Measurements from ENCODE around the gene GABRE. TPM values are rescaled to one million over a fixed set of nuclear protein-coding genes. Genes with fewer than 3 reads are reported as not detected.

Gene GABRE
- total RNA-seq, 8 experiments from 2014 or later, result 0.16 to 40.0 (median 3.3) TPM

DNA sequence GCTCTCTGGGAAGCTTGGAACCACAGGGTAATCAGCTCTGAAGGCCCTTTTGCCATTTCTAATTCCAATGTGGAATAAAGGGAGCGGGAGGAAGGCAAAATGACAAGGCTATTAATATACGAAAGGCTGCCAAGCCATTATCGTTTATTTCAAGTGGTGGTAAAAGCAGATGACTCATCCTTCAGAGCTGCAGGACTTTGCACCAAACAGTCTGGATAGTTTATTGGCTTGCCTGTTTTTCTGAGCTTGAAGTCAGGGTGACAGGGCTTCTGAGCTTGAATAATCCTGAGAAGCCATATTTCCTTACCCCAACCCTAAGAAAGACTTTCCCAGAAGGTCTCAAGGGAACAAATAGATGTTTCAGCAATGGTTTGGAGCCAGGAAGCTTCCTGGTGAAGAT lies 7.7 kb upstream of the GABRE start:
- Histone ChIP-seq H3K27ac (no peak overlapping the region), H3K4me3 (no peak overlapping the region), H3K4me1 (replicated peaks in 1 of 2) (no peaks in the 10 kb centered on the region)
- in situ Hi-C loops (cut with MboI; ENCODE audit: low pct_unique_long_range_greater_than_20kb in 2 of 9, low sequenced_read_pairs in 9 of 9, unreplicated experiment in 9 of 9), result no loop called here
- 0 to 83% (median 57%) methylated on average over 1 to 3 of the region's 3 CpGs; no CpG with 5 or more reads in 6 of the 10 experiments for WGBS, 10 experiments
- ATAC-seq (replicated peaks in 6 of 8), result peak in 7 of 8 experiments; percentile 14 to 76 (median 58)

DNA sequence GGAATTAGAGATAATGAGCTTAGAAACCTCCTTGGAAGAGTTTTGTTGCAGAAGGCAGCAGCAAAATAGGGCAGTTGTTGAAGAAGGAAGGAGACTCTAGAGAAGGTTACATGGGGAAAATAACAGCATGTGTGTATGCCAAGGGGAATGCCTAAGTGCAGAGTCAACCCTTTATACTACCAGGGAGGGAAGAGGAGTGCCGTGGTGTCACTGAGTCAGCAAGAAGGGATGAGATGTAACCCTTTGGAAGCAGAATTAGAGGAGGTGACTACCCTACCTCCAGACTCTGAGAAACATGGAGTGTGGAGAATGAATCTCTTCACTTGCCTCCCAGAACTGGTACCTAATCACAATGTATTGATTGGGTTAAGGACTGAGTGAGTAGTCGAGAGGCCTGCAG lies 6.7 kb upstream of the GABRE start:
- in situ Hi-C loops (cut with MboI; ENCODE audit: low pct_unique_long_range_greater_than_20kb in 2 of 9, low sequenced_read_pairs in 9 of 9, unreplicated experiment in 9 of 9), result no loop called here
- Histone ChIP-seq H3K27ac (no peak overlapping the region), H3K4me3 (no peak overlapping the region), H3K4me1 (replicated peaks in 1 of 2) (no peaks in the 10 kb centered on the region)
- ATAC-seq (replicated peaks in 6 of 8), result no peak
- 50% methylated on average over 1 of the region's 2 CpGs; no CpG with 5 or more reads in 9 of the 10 experiments for WGBS, 10 experiments

DNA sequence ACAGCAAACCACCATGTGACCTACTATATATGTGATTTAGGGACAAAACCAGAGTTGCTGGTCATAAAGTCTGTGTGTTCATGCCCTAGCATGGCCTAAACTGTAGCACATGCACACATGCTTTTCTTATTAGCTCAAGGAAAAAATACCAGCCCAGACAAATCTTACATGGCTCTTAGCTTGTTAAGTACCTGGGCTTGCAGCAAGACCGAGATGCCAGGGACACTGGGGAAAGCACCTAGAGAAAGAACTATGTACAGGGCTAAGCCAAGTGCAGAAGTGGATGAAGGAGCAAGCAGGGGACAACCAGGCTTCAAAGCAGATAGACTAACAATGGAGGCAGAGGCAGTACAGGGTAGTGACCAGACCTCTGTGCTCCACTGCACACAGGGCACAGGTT lies 3.4 kb upstream of the GABRE start:
- no peak for ATAC-seq (replicated peaks in 6 of 8)
- WGBS, 10 experiments, result 0% methylated on average over 1 of the region's 1 CpG; no CpG with 5 or more reads in 9 of the 10 experiments

DNA sequence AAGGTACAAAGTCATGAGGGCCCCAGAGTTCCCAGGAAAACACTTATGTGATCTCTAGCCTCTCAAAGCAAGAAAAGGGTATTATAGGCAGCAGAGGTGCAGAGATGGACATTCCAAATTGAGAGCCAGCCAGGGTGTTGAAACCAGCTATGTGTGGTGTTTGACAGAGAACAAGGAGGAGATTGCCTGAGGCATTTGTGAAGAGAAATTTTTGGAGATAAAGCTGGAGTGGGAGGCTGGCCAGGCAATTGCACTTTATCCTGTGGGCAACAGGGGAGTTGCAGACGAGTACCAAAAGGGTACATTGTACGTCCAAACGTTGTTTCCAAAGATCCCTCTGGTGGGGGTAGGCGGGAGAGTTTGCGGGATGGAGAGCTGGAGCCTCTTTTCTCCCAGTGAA lies 2.5 kb upstream of the GABRE start:
- 48% methylated on average over 5 of the region's 5 CpGs; no CpG with 5 or more reads in 9 of the 10 experiments for WGBS, 10 experiments
- no peak overlapping the region for H3K4me3 ChIP-seq
- no peak overlapping the region for H3K27ac ChIP-seq
- in situ Hi-C loops (cut with MboI; ENCODE audit: low pct_unique_long_range_greater_than_20kb in 2 of 9, low sequenced_read_pairs in 9 of 9, unreplicated experiment in 9 of 9), result no loop called here
- ATAC-seq (replicated peaks in 6 of 8), result no peak
- H3K4me1 ChIP-seq (replicated peaks in 1 of 2), result no peaks in the 10 kb centered on the region

More for the DNA sequence above, 3.4 kb upstream of the GABRE start:
- H3K27ac ChIP-seq, result no peak overlapping the region
- in situ Hi-C loops (cut with MboI; ENCODE audit: low pct_unique_long_range_greater_than_20kb in 2 of 9, low sequenced_read_pairs in 9 of 9, unreplicated experiment in 9 of 9), result no loop called here
- H3K4me3 ChIP-seq, result no peak overlapping the region
- H3K4me1 ChIP-seq (replicated peaks in 1 of 2), result no peaks in the 10 kb centered on the region

DNA sequence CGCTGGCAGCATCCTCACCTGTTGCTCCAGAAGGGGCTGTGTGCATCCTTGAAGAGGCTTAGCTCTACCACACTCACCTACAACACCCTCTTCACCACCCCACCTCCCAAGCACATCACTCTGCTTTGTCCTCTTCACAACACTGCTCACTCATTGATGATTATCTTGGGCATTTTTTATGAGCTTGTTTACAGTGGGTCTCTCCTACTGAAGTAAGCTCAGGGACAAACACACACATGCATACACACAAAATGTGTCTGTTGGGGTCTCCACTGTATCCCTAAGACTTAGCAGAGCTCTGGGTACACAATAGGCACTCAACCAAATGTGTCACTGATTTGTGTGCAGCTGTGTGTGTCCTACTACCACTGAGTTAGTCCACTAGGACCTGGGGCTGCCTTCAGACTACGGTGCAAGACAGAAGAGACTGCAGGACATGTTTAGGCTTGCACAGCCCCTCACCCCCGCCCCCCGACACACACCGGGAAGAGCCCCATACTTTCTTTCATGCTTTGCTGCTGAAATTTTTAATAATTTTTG lies 1.3 kb upstream of the GABRE start:
- Histone ChIP-seq H3K27ac (no peak overlapping the region), H3K4me1 (replicated peaks in 1 of 2) (no peaks in the 10 kb centered on the region), H3K4me3 (no peak overlapping the region)
- WGBS, 10 experiments, result 20 to 40% methylated on average over 1 to 2 of the region's 5 CpGs; no CpG with 5 or more reads in 8 of the 10 experiments
- in situ Hi-C loops (cut with MboI; ENCODE audit: low pct_unique_long_range_greater_than_20kb in 2 of 9, low sequenced_read_pairs in 9 of 9, unreplicated experiment in 9 of 9), result no loop called here
- no peak for ATAC-seq (replicated peaks in 6 of 8)

DNA sequence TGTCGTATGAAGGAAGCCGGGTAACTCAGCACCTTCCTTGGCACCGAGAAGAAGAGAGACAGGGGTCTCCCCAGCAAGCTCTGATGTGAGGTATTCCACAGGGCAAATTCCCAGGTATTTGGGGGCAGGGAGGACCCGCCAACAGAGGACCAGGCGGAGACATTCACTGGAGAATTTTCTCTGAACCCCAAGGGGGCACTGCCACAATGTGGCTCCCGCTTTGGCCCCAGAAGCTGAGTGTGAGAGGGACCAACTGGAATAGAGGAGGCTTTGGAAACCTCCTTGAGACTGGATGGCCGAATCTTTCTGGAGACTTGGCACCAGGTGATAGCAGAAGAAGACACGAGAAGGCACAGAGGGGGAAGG lies 735 bp upstream of the GABRE start:
- Histone ChIP-seq H3K27ac (no peak overlapping the region), H3K4me3 (no peak overlapping the region), H3K4me1 (replicated peaks in 1 of 2) (no peaks in the 10 kb centered on the region)
- in situ Hi-C loops (cut with MboI; ENCODE audit: low pct_unique_long_range_greater_than_20kb in 2 of 9, low sequenced_read_pairs in 9 of 9, unreplicated experiment in 9 of 9), result no loop called here
- WGBS, 10 experiments, result 47 to 100% (median 80%) methylated on average over 1 to 3 of the region's 8 CpGs; no CpG with 5 or more reads in 7 of the 10 experiments
- no peak for ATAC-seq (replicated peaks in 6 of 8)

DNA sequence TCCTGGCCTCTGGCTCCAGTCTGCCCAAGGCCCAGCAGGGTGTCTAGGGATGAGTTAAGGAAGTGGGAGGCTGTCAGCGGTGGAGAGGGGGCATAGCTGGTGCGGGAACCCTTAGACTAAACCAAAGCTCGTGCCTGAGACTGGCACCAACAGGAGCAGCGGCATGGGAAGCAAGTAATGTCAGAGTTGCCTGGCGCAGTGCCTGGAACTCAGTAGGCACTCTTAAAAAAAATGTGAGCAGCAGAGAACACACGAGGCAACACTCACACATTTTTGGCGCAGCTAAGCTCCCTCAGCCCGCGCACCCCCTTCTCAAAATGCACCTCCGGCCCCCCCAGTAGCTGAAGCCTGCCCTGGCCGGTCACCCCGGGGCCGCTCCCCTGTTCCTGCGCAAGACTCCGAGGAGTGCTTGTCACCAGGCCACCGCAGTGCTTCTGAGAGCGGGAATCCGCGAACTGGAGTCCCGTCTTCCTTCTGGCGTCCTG lies 583 bp downstream of the GABRE start:
- no peaks in the 10 kb centered on the region for H3K4me1 ChIP-seq (replicated peaks in 1 of 2)
- no peak overlapping the region for H3K27ac ChIP-seq
- H3K4me3 ChIP-seq, result peak overlapping the region in 4 of 5 donors; percentile 28 to 35 (median 31)
- peak in 5 of 8 experiments; percentile 9 to 44 (median 22) for ATAC-seq (replicated peaks in 6 of 8)
- WGBS, 10 experiments, result 0% methylated on average over 3 of the region's 21 CpGs; no CpG with 5 or more reads in 9 of the 10 experiments
- in situ Hi-C loops (cut with MboI; ENCODE audit: low pct_unique_long_range_greater_than_20kb in 2 of 9, low sequenced_read_pairs in 9 of 9, unreplicated experiment in 9 of 9), result no loop called here

DNA sequence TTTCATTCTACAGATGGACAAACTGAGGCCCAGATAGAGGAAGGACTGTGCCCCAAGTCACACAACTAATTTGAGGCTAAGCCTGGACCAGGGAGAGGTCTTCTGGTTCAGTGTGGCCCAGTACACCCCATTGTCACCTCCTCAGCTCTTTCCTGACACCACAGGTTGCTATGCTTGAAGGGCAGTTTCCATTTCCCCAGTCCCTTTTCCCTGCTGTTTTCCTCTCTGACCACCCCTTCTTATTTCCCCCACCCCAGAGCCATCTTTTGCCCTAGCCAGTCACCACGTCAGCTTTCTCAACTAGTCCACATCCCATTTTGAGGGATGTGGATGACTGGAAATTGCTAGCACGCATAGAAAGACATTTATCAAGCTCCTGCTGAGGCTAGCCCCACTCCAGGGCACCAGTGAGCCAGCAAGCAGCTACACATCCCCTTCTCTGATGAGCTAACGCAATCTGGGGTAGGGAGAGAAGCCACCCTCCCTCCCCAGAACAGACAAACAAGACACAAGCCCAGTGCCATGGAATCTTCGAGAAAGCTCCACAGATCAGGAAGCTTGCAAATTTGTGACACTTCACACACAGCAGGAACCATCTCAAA lies 1.3 kb downstream of the GABRE start:
- ATAC-seq (replicated peaks in 6 of 8), result no peak
- in situ Hi-C loops (cut with MboI; ENCODE audit: low pct_unique_long_range_greater_than_20kb in 2 of 9, low sequenced_read_pairs in 9 of 9, unreplicated experiment in 9 of 9), result no loop called here
- 71% methylated on average over 3 of the region's 4 CpGs; no CpG with 5 or more reads in 9 of the 10 experiments for WGBS, 10 experiments
- Histone ChIP-seq H3K4me3 (no peak overlapping the region), H3K27ac (no peak overlapping the region), H3K4me1 (replicated peaks in 1 of 2) (no peaks in the 10 kb centered on the region)

DNA sequence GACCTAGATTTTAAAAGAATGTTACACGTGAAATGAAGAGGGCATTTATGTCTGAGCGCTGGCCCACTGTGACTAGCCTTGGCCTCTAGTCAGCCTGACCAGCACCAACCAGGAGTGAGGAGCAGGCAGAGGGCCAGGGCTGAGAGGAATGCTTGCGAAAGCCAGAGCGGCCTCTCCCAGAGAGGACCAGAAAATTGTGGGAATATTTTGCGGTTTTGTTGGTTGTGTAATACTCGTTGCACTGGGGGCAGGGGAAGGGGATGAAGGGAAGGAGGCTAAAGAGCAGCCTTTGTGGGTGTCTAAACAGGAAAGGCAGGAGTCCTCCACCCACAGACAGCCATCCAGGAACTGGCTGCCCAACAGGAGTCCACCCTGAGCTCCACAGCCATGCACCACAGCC lies 3.8 kb downstream of the GABRE start:
- 34 to 50% methylated on average over 4 to 5 of the region's 6 CpGs; no CpG with 5 or more reads in 8 of the 10 experiments for whole genome bisulfite sequencing, 10 experiments
- H3K27ac ChIP-seq, result no peak overlapping the region
- in situ Hi-C loops (cut with MboI; ENCODE audit: low pct_unique_long_range_greater_than_20kb in 2 of 9, low sequenced_read_pairs in 9 of 9, unreplicated experiment in 9 of 9), result no loop called here
- H3K4me3 ChIP-seq, result no peak overlapping the region
- H3K4me1 ChIP-seq (replicated peaks in 1 of 2), result no peaks in the 10 kb centered on the region
- peak in 3 of 8 experiments; percentile 19 to 71 (median 58) for ATAC-seq (replicated peaks in 6 of 8)

DNA sequence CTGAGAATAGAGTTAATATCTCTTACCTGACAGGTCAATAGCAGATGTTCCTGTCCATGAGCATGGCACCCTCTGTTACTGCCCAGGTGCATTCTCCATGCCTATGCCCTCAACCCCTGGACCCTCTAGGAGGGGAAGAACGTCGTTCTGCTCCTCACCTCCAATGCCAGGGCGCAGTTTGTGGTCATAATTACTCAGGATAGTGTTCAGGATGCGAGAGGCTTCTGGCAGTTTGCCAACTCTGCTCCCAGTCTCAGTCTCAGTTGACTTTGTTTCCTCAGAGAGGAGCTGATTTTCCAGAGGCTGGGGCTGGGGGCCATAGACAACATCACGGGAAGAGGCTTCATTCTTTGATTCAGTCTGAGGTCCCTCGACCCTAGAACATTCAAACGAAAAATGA lies 4.4 kb downstream of the GABRE start:
- Histone ChIP-seq H3K4me3 (no peak overlapping the region), H3K27ac (no peak overlapping the region), H3K4me1 (replicated peaks in 1 of 2) (no peaks in the 10 kb centered on the region)
- WGBS, 10 experiments, result 43 to 100% methylated on average over 1 to 4 of the region's 7 CpGs; no CpG with 5 or more reads in 8 of the 10 experiments
- no peak for ATAC-seq (replicated peaks in 6 of 8)
- in situ Hi-C loops (cut with MboI; ENCODE audit: low pct_unique_long_range_greater_than_20kb in 2 of 9, low sequenced_read_pairs in 9 of 9, unreplicated experiment in 9 of 9), result no loop called here

DNA sequence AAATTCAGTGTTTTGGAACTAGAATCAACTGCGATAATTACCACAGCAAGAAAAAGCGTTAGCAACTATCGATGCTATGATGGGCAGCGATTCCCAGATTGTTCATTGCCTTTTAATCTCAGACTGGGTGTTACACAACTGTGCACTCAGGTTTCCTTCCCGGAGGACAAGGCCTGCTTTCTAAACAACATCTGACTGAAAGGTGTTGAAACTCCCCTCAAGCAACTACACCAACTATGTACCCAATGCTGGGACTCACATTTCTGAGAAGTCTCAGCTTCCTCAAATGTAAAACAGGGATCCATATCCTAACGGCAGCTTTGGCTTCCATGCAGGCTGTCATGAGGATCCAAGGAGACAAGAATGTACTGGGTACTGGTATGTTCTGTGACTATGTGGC lies 8.2 kb downstream of the GABRE start:
- no peaks in the 10 kb centered on the region for H3K4me1 ChIP-seq (replicated peaks in 1 of 2)
- 90% methylated on average over 1 of the region's 6 CpGs; no CpG with 5 or more reads in 9 of the 10 experiments for WGBS, 10 experiments
- in situ Hi-C loops (cut with MboI; ENCODE audit: low pct_unique_long_range_greater_than_20kb in 2 of 9, low sequenced_read_pairs in 9 of 9, unreplicated experiment in 9 of 9), result no loop called here
- H3K27ac ChIP-seq, result no peak overlapping the region
- no peak for ATAC-seq (replicated peaks in 6 of 8)
- no peak overlapping the region for H3K4me3 ChIP-seq

DNA sequence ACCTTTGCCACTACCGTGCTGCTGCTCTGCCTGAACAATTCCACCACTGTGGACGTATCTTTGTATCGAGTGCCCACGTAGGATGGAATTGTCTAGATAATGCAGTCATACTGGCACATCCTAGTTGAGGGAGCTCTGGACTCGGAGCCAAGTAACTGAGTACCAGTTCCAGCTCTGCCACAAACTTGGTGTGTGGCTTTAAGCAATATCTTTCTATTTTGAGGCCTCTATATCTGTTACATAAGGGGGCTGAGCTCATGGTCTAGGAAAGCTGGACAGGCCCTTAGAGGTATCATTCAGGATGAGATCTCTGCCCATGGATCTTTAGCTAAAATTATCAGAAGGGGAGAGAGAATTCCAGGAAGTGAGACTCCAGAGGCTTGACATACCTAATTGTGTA lies 12.4 kb downstream of the GABRE start:
- H3K4me1 ChIP-seq (replicated peaks in 1 of 2), result no peaks in the 10 kb centered on the region
- 19 to 100% (median 80%) methylated on average over 1 to 4 of the region's 5 CpGs; no CpG with 5 or more reads in 5 of the 10 experiments for WGBS, 10 experiments
- no peak overlapping the region for H3K27ac ChIP-seq
- ATAC-seq (replicated peaks in 6 of 8), result no peak
- H3K4me3 ChIP-seq, result no peak overlapping the region
- in situ Hi-C loops (cut with MboI; ENCODE audit: low pct_unique_long_range_greater_than_20kb in 2 of 9, low sequenced_read_pairs in 9 of 9, unreplicated experiment in 9 of 9), result no loop called here

DNA sequence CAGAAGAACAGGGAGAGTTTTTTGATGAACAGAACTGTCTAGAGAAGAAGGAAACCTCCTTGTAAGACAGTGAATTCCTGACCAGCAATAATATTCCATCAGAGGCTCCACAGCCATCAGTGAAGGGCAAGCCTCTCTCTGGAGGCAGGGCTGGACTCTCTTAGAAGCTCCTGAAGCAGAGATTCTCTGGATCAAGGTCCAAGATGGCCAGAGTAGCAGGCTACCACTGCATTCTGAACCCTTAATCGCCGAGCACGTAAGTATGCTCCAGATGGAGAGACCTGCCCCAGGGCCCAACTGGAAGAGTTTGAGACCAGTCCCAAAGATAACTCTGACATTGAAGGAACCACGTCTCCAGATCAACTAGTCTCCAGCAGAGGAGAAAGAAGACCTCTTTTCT lies 16.4 kb downstream of the GABRE start:
- Histone ChIP-seq H3K4me1 (replicated peaks in 1 of 2) (no peaks in the 10 kb centered on the region), H3K4me3 (no peak overlapping the region), H3K27ac (no peak overlapping the region)
- in situ Hi-C loops (cut with MboI; ENCODE audit: low pct_unique_long_range_greater_than_20kb in 2 of 9, low sequenced_read_pairs in 9 of 9, unreplicated experiment in 9 of 9), result no loop called here
- WGBS, 10 experiments, result no CpG with 5 or more reads among the region's 4 CpGs
- ATAC-seq (replicated peaks in 6 of 8), result no peak

DNA sequence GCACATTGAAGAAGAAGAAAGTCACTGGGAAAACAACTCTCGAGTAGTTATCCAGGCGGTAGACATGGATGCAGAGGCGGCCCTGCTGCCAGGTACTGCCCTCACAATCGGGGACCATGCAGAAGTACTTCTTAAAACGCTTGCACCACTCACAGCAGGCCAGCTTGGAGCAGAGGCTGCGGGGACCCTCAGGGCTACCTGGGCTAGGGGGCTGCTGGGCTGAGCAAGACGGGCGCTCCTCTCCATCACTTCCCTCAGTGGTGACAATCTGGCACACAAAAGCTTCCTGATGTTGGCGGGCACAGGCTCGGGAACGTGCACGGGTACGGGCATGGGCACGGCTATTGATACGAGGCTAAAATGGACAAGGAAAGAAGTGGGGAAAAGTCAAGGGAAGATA lies 19.7 kb downstream of the GABRE start:
- ATAC-seq (replicated peaks in 6 of 8), result no peak
- no peak overlapping the region for H3K4me3 ChIP-seq
- in situ Hi-C loops (cut with MboI; ENCODE audit: low pct_unique_long_range_greater_than_20kb in 2 of 9, low sequenced_read_pairs in 9 of 9, unreplicated experiment in 9 of 9), result no loop called here
- 65 to 66% methylated on average over 4 to 7 of the region's 15 CpGs; no CpG with 5 or more reads in 8 of the 10 experiments for WGBS, 10 experiments
- H3K4me1 ChIP-seq (replicated peaks in 1 of 2), result no peaks in the 10 kb centered on the region
- no peak overlapping the region for H3K27ac ChIP-seq

All from motor neuron (in vitro differentiated cells).